CD4-positive, alpha-beta T cell (primary cell): ENCODE results near the gene ZSWIM5. TPM values are rescaled to one million over a fixed set of nuclear protein-coding genes. Genes with fewer than 3 reads are reported as not detected.
"Not testable (repeated sequence)": the region's sequence is repeated elsewhere in the genome, so short reads cannot be mapped to it uniquely, and the experiment has no call there.

Experiments
- ATAC-seq: fragments of 200-7000 bp; cut with Tn5 transposase; one replicate; pipeline ENCODE4 v1.10.0; 2022; ENCODE audit warnings: mild to moderate bottlenecking; ENCODE audit not compliant: poor library complexity
- CTCF ChIA-PET: fragments of 350-600 bp; sonication (Branson Sonifier 250); formaldehyde crosslinking; loops from one replicate; lab custom pipeline; 2021; ENCODE audit warnings: antibody characterized with exemption, inconsistent platforms; lab: Charles Lee
- POLR2A ChIA-PET: fragments of 350-600 bp; sonication (Branson Sonifier 250); formaldehyde crosslinking; loops from one replicate; lab custom pipeline; 2021; ENCODE audit warnings: antibody characterized with exemption, inconsistent platforms; lab: Charles Lee
- DNase-seq, 14 experiments: peaks; one replicate each; pipeline ENCODE4 v3.0.0-alpha.2; 2013 to 2020; ENCODE audit warnings: mixed read lengths in 2 of 14
- H3K27ac ChIP-seq, 2 donors: one replicate each; pipeline versions ENCODE4 v1.5.1 to v1.7.0; 2013; ENCODE audit warnings: low read length in 2 of 2, low read depth in 1 of 2, mild to moderate bottlenecking in 1 of 2
- H3K27me3 ChIP-seq, 2 experiments: 1 replicate in 1 of 2; 2 replicates in 1 of 2; pipeline versions ENCODE4 v1.6.1 to v1.7.0; 2013; ENCODE audit warnings: low read length in 2 of 2, control low read depth in 1 of 2, mild to moderate bottlenecking in 1 of 2, moderate library complexity in 1 of 2; ENCODE audit not compliant: insufficient read depth in 2 of 2, control insufficient read depth in 1 of 2
- H3K36me3 ChIP-seq: one replicate; pipeline ENCODE4 v1.6.1; 2013; ENCODE audit warnings: low read length, control low read depth; ENCODE audit not compliant: insufficient read depth
- H3K4me1 ChIP-seq: one replicate; pipeline ENCODE4 v1.6.1; 2013; ENCODE audit warnings: low read length, control low read depth; ENCODE audit not compliant: insufficient read depth
- H3K4me3 ChIP-seq: one replicate; pipeline ENCODE4 v1.5.1; 2013; ENCODE audit warnings: mild to moderate bottlenecking, low read length, moderate library complexity
- H3K9me3 ChIP-seq, 2 experiments: 1 replicate in 1 of 2; 2 replicates in 1 of 2; pipeline versions ENCODE4 v1.6.1 to v1.7.0; 2013; ENCODE audit warnings: low read length in 2 of 2, mild to moderate bottlenecking in 2 of 2, control low read depth in 1 of 2, moderate library complexity in 1 of 2; ENCODE audit not compliant: control insufficient read depth in 1 of 2, insufficient read depth in 1 of 2
- H3K27ac Mint-ChIP-seq: one replicate; pipeline ENCODE4 v1.8.0; 2020; ENCODE audit warnings: mixed read lengths
- H3K27me3 Mint-ChIP-seq: one replicate; pipeline ENCODE4 v1.8.0; 2021; ENCODE audit warnings: mixed read lengths
- H3K36me3 Mint-ChIP-seq: one replicate; pipeline ENCODE4 v1.8.0; 2021; ENCODE audit warnings: low read depth, mixed read lengths
- H3K4me1 Mint-ChIP-seq: one replicate; pipeline ENCODE4 v1.8.0; 2021; ENCODE audit warnings: low read depth, mixed read lengths
- H3K4me3 Mint-ChIP-seq: one replicate; pipeline ENCODE4 v1.8.0; 2020; ENCODE audit warnings: mild to moderate bottlenecking, mixed read lengths
- H3K9me3 Mint-ChIP-seq: one replicate; pipeline ENCODE4 v1.8.0; 2020; ENCODE audit warnings: mixed read lengths
- CTCF ChIP-seq: fragments of 200-600 bp; IDR thresholded peaks from one replicate; pipeline ENCODE4 v1.8.0; 2022; ENCODE audit warnings: antibody characterized with exemption, mild to moderate bottlenecking
- intact Hi-C, 2 experiments: fragments of 100-400 bp; cut with DNase I in 1 of 2; cut with micrococcal nuclease in 1 of 2; formaldehyde crosslinking; loops; one replicate each; pipeline versions ENCODE4 v1.15.1 to v1.9.0; 2023 to 2025; cut with DNase I, micrococcal nuclease
- polyA plus RNA-seq, 2 donors: library from polyadenylated mRNA; unstranded; fragments of 120-200 nt; gene quantifications; one replicate each; pipeline ENCODE4 v1.2.1, GENCODE V29; 2013
- total RNA-seq, 174 experiments: library from RNA in 2 of 174; stranded (reverse) in 2 of 174; gene quantifications; one replicate each; pipeline ENCODE4 v1.2.3 and lab custom pipeline; 2021 to 2026

The ZSWIM5 gene
- total RNA-seq = 1 to 10 TPM in 1 of 2 experiments, under 1 TPM in 1; 0.91 to 1.1 TPM
- 2.0 TPM for polyA plus RNA-seq (2013, experiment 1 of 2)
- polyA plus RNA-seq (2013, experiment 2 of 2) = 2.2 TPM
- total RNA-seq (lab: John Stamatoyannopoulos, UW) = 1.0 to 16.9 (median 5.4) reads per million in 172 experiments

DNA sequence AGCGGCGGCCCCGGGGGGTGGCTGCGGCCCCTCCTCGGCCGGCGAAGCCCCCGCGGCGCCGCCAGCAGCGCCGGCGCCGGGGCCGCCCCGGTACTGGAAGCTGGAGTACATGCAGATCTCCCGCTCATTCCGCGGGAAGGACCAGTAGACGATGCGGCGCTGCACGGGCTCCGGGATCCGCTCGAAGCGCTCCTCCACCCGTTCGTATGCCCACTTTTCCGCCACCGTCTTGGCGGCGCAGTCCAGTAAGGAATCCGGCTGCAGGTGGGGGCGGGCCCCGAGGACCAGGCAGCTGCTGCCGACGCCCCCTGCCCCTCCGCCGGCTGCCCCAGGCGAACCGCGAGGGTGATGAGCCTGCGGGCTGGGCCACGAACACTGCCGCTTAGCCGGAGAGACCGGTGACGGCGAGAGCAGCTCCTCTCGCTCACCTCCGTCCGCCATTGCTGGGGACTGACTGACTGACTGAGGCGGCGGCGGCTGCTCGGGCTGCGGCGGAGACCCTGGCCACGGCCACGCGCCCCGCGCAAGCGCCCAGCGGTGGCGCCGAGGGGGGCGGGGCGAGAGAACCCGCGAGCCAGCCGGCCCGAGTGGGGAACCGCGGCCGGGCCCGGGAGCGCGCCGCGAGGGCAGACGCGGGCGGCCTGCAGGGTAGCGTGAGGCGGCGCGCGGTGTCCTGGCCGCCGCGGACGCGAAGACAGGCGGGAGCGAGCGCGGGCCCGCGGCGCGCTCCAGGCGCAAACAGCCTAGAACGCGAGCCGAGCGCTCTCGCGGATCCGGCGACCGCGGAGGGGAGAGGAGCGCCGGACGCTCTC lies at the start of gene ZSWIM5:
Gene ZSWIM5 (minus strand): TSS at position 696 of the 812 bp plus-strand sequence. CDS start 255 bp downstream, at position 441.
- H3K27ac Mint-ChIP-seq = peak within 1 kb of the TSS; percentile 80
- no peaks in the 10 kb centered on the region for H3K9me3 Mint-ChIP-seq
- intact Hi-C loops = loop anchor here in 1 of 2 experiments (5.0 to 10.0 kb wide), 3 partner anchors 136 to 599 kb away; partner anchors contain the start of genes MAST2, MUTYH and TOE1
- peaks cover 20% of the 10 kb centered on the region for H3K4me1 ChIP-seq
- H3K4me3 ChIP-seq = peak within 1 kb of the TSS; percentile 74
- H3K27ac ChIP-seq = peak within 1 kb of the TSS in 1 of 2 donors; percentile 32
- ChIA-PET POLR2A (interaction anchor here (0.6 to 2.4 kb wide), 6 partner anchors 90 to 532 kb away, joined by 3 to 11 read pairs (median 4); partner anchors contain the start of genes ARMH1, CCDC163, MMACHC and MUTYH), CTCF (interaction anchor here (0.5 kb wide), 1 partner anchor 324 kb away, joined by 3 read pairs; no protein-coding TSS in a partner anchor)
- peaks cover 0 to 3% of the 10 kb centered on the region in 2 experiments for H3K27me3 ChIP-seq
- no peaks in the 10 kb centered on the region for H3K36me3 ChIP-seq
- no peaks in the 10 kb centered on the region for H3K9me3 ChIP-seq
- peaks cover 16% of the 10 kb centered on the region for H3K27me3 Mint-ChIP-seq
- H3K4me1 Mint-ChIP-seq = peaks cover 30% of the 10 kb centered on the region
- no peak for TF ChIP-seq CTCF
- ATAC-seq = peak; percentile 85
- peak within 1 kb of the TSS; percentile 99 for H3K4me3 Mint-ChIP-seq
- H3K36me3 Mint-ChIP-seq = peaks cover 4% of the 10 kb centered on the region
- DNase-seq = peak; percentile 23 to 88 (median 62)

DNA sequence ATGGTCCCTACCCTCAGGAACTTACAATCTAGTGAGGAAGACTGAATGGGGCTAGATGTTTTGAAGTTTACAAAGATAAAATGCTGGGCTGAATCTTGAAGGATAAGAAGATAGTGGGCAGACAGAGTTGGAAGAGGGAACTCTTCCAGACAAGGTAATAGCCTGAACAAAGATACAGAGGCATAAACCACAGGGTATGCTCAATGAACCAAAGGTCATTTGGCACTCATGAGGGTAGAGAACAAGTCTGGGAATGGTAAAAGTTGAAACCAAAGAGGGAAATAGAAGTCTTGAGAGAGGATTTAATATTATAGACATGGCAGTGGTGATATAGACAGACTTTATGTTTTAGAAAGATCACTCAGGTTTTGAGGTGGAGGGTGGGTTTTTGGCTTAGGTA lies 48.1 kb upstream of the ZSWIM5 start:
- intact Hi-C loops = loop anchor here in 1 of 2 experiments (10.0 kb wide), 1 partner anchor 1190 kb away; no protein-coding TSS in a partner anchor
- Mint-ChIP-seq H3K36me3 (peaks cover 15% of the 10 kb centered on the region), H3K4me1 (no peaks in the 10 kb centered on the region), H3K9me3 (peaks cover 5% of the 10 kb centered on the region), H3K27me3 (peaks cover 16% of the 10 kb centered on the region), H3K27ac (no peak overlapping the region), H3K4me3 (no peak overlapping the region)
- H3K4me3 ChIP-seq = no peak overlapping the region
- no peak for ATAC-seq
- TF ChIP-seq CTCF = no peak
- CTCF ChIA-PET = no interaction called here
- H3K4me1 ChIP-seq = no peaks in the 10 kb centered on the region
- H3K27ac ChIP-seq = no peak overlapping the region
- peaks cover 13 to 24% of the 10 kb centered on the region in 2 experiments for H3K9me3 ChIP-seq
- peaks cover 3 to 10% of the 10 kb centered on the region in 2 experiments for H3K27me3 ChIP-seq
- H3K36me3 ChIP-seq = no peaks in the 10 kb centered on the region
- POLR2A ChIA-PET = no interaction called here
- DNase-seq = no peak

DNA sequence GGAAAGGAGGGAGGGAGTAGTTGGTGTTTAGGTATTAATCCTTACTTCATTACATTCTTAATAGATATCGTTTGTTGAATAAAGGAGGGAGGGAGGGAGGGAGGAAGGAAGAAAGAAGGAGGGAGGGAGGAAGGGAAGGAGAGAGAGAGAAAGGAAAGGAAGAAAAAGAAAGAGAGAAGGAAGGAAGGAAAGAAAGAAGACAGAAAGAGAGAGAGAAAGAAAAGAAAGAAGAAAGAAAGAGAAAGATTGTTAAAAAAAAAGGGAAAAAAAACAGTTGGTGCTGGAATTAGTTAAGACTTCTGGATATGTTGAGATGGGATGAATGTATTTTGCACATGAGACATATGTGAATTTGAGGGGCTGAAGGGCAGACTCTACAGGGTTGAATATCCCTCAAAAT lies 44.1 kb upstream of the ZSWIM5 start:
- Mint-ChIP-seq H3K27me3 (peaks cover 16% of the 10 kb centered on the region), H3K9me3 (peaks cover 3% of the 10 kb centered on the region), H3K4me1 (peaks cover 9% of the 10 kb centered on the region), H3K4me3 (no peak overlapping the region), H3K27ac (no peak overlapping the region), H3K36me3 (no peaks in the 10 kb centered on the region)
- no peak overlapping the region for H3K4me3 ChIP-seq
- POLR2A ChIA-PET = no interaction called here
- no peaks in the 10 kb centered on the region for H3K9me3 ChIP-seq
- CTCF ChIA-PET = no interaction called here
- H3K27ac ChIP-seq = no peak overlapping the region
- TF ChIP-seq CTCF = no peak
- no peak for DNase-seq
- H3K27me3 ChIP-seq = peaks cover 0 to 10% of the 10 kb centered on the region in 2 experiments
- ATAC-seq = no peak
- H3K4me1 ChIP-seq = peaks cover 3% of the 10 kb centered on the region
- intact Hi-C loops = loop anchor here in 1 of 2 experiments (10.0 kb wide), 1 partner anchor 1186 kb away; no protein-coding TSS in a partner anchor
- H3K36me3 ChIP-seq = no peaks in the 10 kb centered on the region

GRCh38 chr1:45248004-45248403 lies 41.6 kb upstream of the ZSWIM5 start:
- H3K27me3 Mint-ChIP-seq = peaks cover 14% of the 10 kb centered on the region
- H3K4me1 Mint-ChIP-seq, H3K36me3 ChIP-seq, H3K4me3 ChIP-seq, DNase-seq, intact Hi-C loops, POLR2A ChIA-PET, H3K9me3 Mint-ChIP-seq, H3K9me3 ChIP-seq, H3K27ac ChIP-seq, H3K27ac Mint-ChIP-seq, H3K27me3 ChIP-seq, H3K4me1 ChIP-seq, CTCF ChIA-PET, H3K4me3 Mint-ChIP-seq, H3K36me3 Mint-ChIP-seq, ATAC-seq: not testable (repeated sequence)
